Measurements from ENCODE around the gene GDE1. TPM values are rescaled to one million over a fixed set of nuclear protein-coding genes. Genes with fewer than 3 reads are reported as not detected.

Gene GDE1
- total RNA-seq, 2 donors from 2014 or later, result 49.9 to 56.5 TPM

DNA sequence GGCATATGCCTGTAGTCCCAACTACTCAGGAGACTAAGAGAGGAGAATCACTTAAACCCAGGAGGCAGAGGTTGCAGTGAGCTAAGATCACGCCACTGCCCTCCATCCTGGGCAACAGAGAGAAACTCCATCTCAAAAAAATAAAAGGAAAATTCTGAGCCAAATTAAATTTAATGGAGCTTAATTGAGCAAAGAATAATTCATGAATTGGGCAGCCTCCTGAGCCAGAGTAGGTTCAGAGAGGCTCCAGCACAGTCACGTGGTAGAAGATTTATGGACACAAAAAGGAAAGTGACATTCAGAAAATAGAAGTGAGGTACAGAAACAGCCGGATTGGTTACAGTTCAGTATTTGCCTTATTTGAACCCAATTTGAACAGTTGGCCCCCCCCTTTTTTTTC, 44.5 kb upstream of the GDE1 start:
- H3K9me3 ChIP-seq (ENCODE audit: control insufficient read depth, low read length), result peaks cover 18% of the 10 kb centered on the region
- Mint-ChIP-seq H3K36me3 (ENCODE audit: low read depth) (peaks cover 68% of the 10 kb centered on the region), H3K27me3 (ENCODE audit: insufficient read depth) (no peaks in the 10 kb centered on the region), H3K27ac (no peak overlapping the region), H3K4me1 (no peaks in the 10 kb centered on the region), H3K4me3 (no peak overlapping the region), H3K9me3 (peaks cover 18% of the 10 kb centered on the region)
- DNase-seq, result no peak
- no peaks in the 10 kb centered on the region for H3K4me1 ChIP-seq (ENCODE audit: control insufficient read depth, insufficient read depth, low read length)
- H3K4me3 ChIP-seq (ENCODE audit: low read length), result no peak overlapping the region
- H3K27ac ChIP-seq (ENCODE audit: low read depth, low read length), result no peak overlapping the region
- no peak overlapping the region for H3K9ac ChIP-seq (ENCODE audit: extremely low read depth, low read length, poor library complexity, severe bottlenecking)
- TF ChIP-seq, protein P1, sequence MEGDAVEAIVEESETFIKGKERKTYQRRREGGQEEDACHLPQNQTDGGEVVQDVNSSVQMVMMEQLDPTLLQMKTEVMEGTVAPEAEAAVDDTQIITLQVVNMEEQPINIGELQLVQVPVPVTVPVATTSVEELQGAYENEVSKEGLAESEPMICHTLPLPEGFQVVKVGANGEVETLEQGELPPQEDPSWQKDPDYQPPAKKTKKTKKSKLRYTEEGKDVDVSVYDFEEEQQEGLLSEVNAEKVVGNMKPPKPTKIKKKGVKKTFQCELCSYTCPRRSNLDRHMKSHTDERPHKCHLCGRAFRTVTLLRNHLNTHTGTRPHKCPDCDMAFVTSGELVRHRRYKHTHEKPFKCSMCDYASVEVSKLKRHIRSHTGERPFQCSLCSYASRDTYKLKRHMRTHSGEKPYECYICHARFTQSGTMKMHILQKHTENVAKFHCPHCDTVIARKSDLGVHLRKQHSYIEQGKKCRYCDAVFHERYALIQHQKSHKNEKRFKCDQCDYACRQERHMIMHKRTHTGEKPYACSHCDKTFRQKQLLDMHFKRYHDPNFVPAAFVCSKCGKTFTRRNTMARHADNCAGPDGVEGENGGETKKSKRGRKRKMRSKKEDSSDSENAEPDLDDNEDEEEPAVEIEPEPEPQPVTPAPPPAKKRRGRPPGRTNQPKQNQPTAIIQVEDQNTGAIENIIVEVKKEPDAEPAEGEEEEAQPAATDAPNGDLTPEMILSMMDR (conservative IDR thresholded peaks at IDR 0.05), result no peak
- H3K27me3 ChIP-seq (ENCODE audit: control insufficient read depth, insufficient read depth, low read length, poor library complexity, severe bottlenecking), result no peaks in the 10 kb centered on the region
- peaks cover 37% of the 10 kb centered on the region for H3K36me3 ChIP-seq (ENCODE audit: control insufficient read depth, insufficient read depth, low read length)
- WGBS, 2 experiments (ENCODE audit: insufficient coverage in 1 of 2, insufficient read length in 1 of 2), result 96 to 99% methylated on average over 3 of the region's 3 CpGs

GRCh38 chr16:19563377-19563776, 41.5 kb upstream of the GDE1 start:
- Histone ChIP-seq H3K4me3 (ENCODE audit: low read length) (no peak overlapping the region), H3K27me3 (ENCODE audit: control insufficient read depth, insufficient read depth, low read length, poor library complexity, severe bottlenecking) (no peaks in the 10 kb centered on the region), H3K9me3 (ENCODE audit: control insufficient read depth, low read length) (peaks cover 18% of the 10 kb centered on the region), H3K9ac (ENCODE audit: extremely low read depth, low read length, poor library complexity, severe bottlenecking) (no peak overlapping the region), H3K27ac (ENCODE audit: low read depth, low read length) (no peak overlapping the region), H3K36me3 (ENCODE audit: control insufficient read depth, insufficient read depth, low read length) (peaks cover 26% of the 10 kb centered on the region), H3K4me1 (ENCODE audit: control insufficient read depth, insufficient read depth, low read length) (no peaks in the 10 kb centered on the region)
- TF ChIP-seq, protein P1 (conservative IDR thresholded peaks at IDR 0.05), result no peak
- peaks cover 57% of the 10 kb centered on the region for H3K36me3 Mint-ChIP-seq (ENCODE audit: low read depth)
- no peaks in the 10 kb centered on the region for H3K27me3 Mint-ChIP-seq (ENCODE audit: insufficient read depth)
- no peak overlapping the region for H3K4me3 Mint-ChIP-seq
- H3K9me3 Mint-ChIP-seq, result peaks cover 18% of the 10 kb centered on the region
- no peak overlapping the region for H3K27ac Mint-ChIP-seq
- H3K4me1 Mint-ChIP-seq, result peaks cover 1% of the 10 kb centered on the region
- DNase-seq, result no peak
- 89 to 94% methylated on average over 2 to 4 of the region's 4 CpGs for WGBS, 2 experiments (ENCODE audit: insufficient coverage in 1 of 2, insufficient read length in 1 of 2)

GRCh38 chr16:19560078-19560477, 38.2 kb upstream of the GDE1 start:
- DNase-seq, result no peak
- no peaks in the 10 kb centered on the region for H3K27me3 ChIP-seq (ENCODE audit: control insufficient read depth, insufficient read depth, low read length, poor library complexity, severe bottlenecking)
- peaks cover 18% of the 10 kb centered on the region for H3K9me3 ChIP-seq (ENCODE audit: control insufficient read depth, low read length)
- Mint-ChIP-seq H3K27me3 (ENCODE audit: insufficient read depth) (no peaks in the 10 kb centered on the region), H3K9me3 (peaks cover 18% of the 10 kb centered on the region), H3K4me1 (peaks cover 5% of the 10 kb centered on the region), H3K36me3 (ENCODE audit: low read depth) (peaks cover 31% of the 10 kb centered on the region), H3K4me3 (no peak overlapping the region), H3K27ac (no peak overlapping the region)
- peaks cover 5% of the 10 kb centered on the region for H3K36me3 ChIP-seq (ENCODE audit: control insufficient read depth, insufficient read depth, low read length)
- TF ChIP-seq, protein P1 (conservative IDR thresholded peaks at IDR 0.05), result no peak
- H3K9ac ChIP-seq (ENCODE audit: extremely low read depth, low read length, poor library complexity, severe bottlenecking), result no peak overlapping the region
- 85 to 95% methylated on average over 2 to 4 of the region's 4 CpGs for WGBS, 2 experiments (ENCODE audit: insufficient coverage in 1 of 2, insufficient read length in 1 of 2)
- no peaks in the 10 kb centered on the region for H3K4me1 ChIP-seq (ENCODE audit: control insufficient read depth, insufficient read depth, low read length)
- no peak overlapping the region for H3K27ac ChIP-seq (ENCODE audit: low read depth, low read length)
- H3K4me3 ChIP-seq (ENCODE audit: low read length), result no peak overlapping the region
